Upper lobe of right lung (tissue), 1 donor: Measurements from ENCODE around the gene SFXN3. TPM values are rescaled to one million over a fixed set of nuclear protein-coding genes. Genes with fewer than 3 reads are reported as not detected.

Experiments
- ATAC-seq: fragments of 200-7000 bp; cut with Tn5 transposase; one replicate; pipeline ENCODE4 v1.9.1; 2020; ENCODE audit warnings: mild to moderate bottlenecking, moderate library complexity
- DNase-seq: peaks from one replicate; pipeline ENCODE4 v3.0.0-alpha.2; 2020
- H3K27ac ChIP-seq: fragments of 200-600 bp; one replicate; pipeline ENCODE4 v1.8.0; 2022
- H3K27me3 ChIP-seq: fragments of 200-600 bp; one replicate; pipeline ENCODE4 v1.8.0; 2022; ENCODE audit warnings: mild to moderate bottlenecking
- H3K36me3 ChIP-seq: fragments of 200-600 bp; one replicate; pipeline ENCODE4 v1.8.0; 2022
- H3K4me1 ChIP-seq: fragments of 200-600 bp; one replicate; pipeline ENCODE4 v1.8.0; 2022
- H3K4me3 ChIP-seq: fragments of 200-600 bp; one replicate; pipeline ENCODE4 v1.8.0; 2022; ENCODE audit warnings: mild to moderate bottlenecking
- H3K9me3 ChIP-seq: fragments of 200-600 bp; one replicate; pipeline ENCODE4 v1.8.0; 2022
- intact Hi-C: fragments of 100-400 bp; cut with DNase I; formaldehyde crosslinking; loops from one replicate; pipeline ENCODE4 v1.11.0; 2022
- total RNA-seq: library from RNA; stranded (reverse); fragmentation: NEBNext Ultra II Directional; extraction: Animal tissue kit (Norgen Biotek cat#: 25700); gene quantifications from one replicate; pipeline ENCODE4 v1.2.1, GENCODE V29; 2021
- TF ChIP-seq, protein P1 (sequence below): fragments of 200-600 bp; IDR thresholded peaks from one replicate; pipeline ENCODE4 v1.8.0; 2022; ENCODE audit warnings: antibody characterized with exemption
- donor health status: DM: no; HTN: yes; CAD: no; lungs with severe emphysema.

Gene SFXN3
- total RNA-seq, 1 donor from 2014 or later: 49.2 TPM

DNA sequence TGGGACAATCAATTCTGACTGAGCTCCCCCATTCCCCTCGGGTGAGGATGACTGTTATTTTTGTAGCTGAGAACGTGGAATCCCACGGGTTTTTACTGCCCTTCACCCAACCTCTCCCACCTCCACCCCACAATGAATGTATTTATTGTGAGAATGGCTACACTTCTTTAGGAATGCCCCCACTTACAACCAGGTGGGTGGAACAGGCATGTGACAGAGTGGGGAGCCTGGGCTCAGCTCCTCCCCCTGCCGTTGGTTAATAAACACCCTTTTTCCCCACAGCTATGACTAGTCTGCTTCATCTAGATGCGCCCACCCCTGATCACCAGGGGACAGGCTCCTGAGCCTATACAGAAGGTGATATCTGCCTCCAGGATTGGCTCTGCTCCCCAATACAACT is 45.7 kb upstream of the SFXN3 start:
- H3K4me1 ChIP-seq: peaks cover 21% of the 10 kb centered on the region
- no peaks in the 10 kb centered on the region for H3K27me3 ChIP-seq
- DNase-seq (no peak), ATAC-seq (no peak)
- no peak overlapping the region for H3K27ac ChIP-seq
- peaks cover 39% of the 10 kb centered on the region for H3K36me3 ChIP-seq
- intact Hi-C loops: no loop called here
- TF ChIP-seq, protein P1, sequence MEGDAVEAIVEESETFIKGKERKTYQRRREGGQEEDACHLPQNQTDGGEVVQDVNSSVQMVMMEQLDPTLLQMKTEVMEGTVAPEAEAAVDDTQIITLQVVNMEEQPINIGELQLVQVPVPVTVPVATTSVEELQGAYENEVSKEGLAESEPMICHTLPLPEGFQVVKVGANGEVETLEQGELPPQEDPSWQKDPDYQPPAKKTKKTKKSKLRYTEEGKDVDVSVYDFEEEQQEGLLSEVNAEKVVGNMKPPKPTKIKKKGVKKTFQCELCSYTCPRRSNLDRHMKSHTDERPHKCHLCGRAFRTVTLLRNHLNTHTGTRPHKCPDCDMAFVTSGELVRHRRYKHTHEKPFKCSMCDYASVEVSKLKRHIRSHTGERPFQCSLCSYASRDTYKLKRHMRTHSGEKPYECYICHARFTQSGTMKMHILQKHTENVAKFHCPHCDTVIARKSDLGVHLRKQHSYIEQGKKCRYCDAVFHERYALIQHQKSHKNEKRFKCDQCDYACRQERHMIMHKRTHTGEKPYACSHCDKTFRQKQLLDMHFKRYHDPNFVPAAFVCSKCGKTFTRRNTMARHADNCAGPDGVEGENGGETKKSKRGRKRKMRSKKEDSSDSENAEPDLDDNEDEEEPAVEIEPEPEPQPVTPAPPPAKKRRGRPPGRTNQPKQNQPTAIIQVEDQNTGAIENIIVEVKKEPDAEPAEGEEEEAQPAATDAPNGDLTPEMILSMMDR: no peak
- H3K9me3 ChIP-seq: no peaks in the 10 kb centered on the region
- no peak overlapping the region for H3K4me3 ChIP-seq

DNA sequence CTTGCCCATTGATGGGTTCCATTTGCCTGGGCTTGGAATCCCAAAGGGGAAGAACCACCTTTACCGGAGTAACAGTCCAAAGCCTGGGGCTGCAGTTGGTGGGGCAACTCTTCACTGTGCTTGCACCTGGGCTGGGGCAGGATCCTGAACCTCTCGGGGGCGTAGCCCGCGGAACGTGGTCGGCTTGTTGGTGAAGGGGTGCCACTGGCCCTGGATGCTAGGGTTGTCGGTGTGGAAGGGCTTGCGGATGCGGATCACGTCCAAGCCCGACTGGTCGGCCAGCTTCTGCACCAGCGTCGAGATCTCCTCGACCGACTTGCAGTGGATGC is 44.4 kb upstream of the SFXN3 start:
- Histone ChIP-seq H3K27ac (peak overlapping the region; percentile 71), H3K9me3 (no peaks in the 10 kb centered on the region), H3K4me3 (peak overlapping the region; percentile 76), H3K36me3 (peaks cover 40% of the 10 kb centered on the region), H3K4me1 (peaks cover 21% of the 10 kb centered on the region), H3K27me3 (no peaks in the 10 kb centered on the region)
- intact Hi-C loops: no loop called here
- TF ChIP-seq, protein P1: no peak
- ATAC-seq (no peak), DNase-seq (no peak)

DNA sequence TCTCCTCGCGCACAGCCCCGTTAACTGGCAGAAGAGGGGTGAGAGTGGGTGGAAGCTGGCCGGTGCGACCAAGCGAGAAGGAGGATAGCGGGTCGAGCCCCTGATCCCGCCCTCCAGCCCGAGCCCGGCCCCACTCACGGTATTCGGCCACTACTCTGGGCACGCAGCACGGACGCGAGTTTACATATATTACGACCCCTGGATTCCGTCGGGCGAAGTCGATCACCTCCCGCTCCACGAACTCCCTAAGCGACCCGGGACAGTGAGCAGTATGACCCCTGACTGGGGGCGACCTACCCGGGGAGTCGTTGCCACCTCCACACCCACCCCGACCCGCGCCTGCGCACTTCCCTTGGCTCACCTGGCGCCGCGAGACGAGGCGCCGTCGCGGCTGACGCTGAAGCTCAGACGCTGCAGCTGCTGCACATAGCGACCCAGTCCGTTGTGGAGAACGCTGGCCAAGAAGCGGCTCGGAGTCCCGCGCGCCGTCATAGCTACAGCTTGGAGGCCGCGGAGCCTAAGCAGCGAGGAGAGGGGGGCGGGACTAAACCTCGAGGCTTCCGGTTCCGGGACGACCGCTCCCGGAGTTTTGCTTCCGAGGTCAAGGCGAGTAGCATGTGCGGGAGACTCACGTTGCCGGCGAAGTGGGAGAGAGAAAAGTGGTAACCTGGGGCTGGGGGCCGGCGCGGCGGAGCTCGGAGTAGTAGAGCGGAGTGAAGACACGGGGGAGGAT is 43.9 kb upstream of the SFXN3 start, which contains the start of the genes MRPL43 and TWNK:
MRPL43 (minus strand) TSS at position 546 of the 733 bp plus-strand sequence; CDS start at position 492, 54 bp downstream.
TWNK (plus strand) TSS at position 592 of the 733 bp plus-strand sequence. CDS start 668 bp downstream, outside the sequence.
- TF ChIP-seq, protein P1: no peak
- Histone ChIP-seq H3K36me3 (peaks cover 40% of the 10 kb centered on the region), H3K27ac (peak within 1 kb of the TSS; percentile 71), H3K4me3 (peak within 1 kb of the TSS; percentile 76), H3K4me1 (peaks cover 21% of the 10 kb centered on the region), H3K27me3 (no peaks in the 10 kb centered on the region), H3K9me3 (no peaks in the 10 kb centered on the region)
- DNase-seq (peak; percentile 92), ATAC-seq (peak; percentile 94)
- intact Hi-C loops: no loop called here

DNA sequence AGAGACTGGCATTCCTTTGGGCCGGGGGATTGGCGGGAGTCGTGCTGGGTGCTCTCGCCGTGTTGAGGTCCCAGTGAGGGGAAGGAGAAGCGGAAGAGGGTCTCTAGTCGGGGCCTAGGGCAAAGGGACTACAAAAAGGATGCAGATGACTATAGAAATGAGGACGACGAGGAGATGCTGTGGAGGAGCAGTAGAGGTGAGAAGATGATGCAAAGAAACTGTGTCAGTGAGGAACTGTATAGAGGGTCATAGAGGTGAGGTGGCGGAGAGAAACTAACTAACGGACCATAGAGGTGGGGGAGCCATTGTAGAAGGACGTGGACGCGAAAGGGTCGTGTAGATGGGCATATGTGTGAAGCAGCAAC is 43.4 kb upstream of the SFXN3 start:
- no peak for ATAC-seq
- H3K36me3 ChIP-seq: peaks cover 40% of the 10 kb centered on the region

DNA sequence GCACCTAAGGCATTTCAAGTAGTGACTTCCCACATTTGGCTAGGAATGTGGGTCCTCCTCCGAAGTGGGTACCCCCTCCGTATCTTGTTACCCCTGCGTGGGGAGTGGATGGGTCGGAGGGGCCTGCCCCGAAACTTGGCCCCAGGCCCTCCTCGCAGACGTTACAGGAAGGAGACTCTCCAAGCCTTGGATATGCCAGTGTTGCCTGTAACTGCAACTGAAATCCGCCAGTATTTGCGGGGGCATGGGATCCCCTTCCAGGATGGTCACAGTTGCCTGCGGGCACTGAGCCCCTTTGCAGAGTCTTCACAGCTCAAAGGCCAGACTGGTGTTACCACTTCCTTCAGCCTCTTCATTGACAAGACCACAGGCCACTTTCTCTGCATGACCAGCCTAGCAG is 42.9 kb upstream of the SFXN3 start:
- H3K4me1 ChIP-seq: peaks cover 21% of the 10 kb centered on the region
- H3K9me3 ChIP-seq: no peaks in the 10 kb centered on the region
- ATAC-seq (no peak), DNase-seq (no peak)
- H3K4me3 ChIP-seq: peak overlapping the region; percentile 76
- H3K36me3 ChIP-seq: peaks cover 40% of the 10 kb centered on the region
- H3K27ac ChIP-seq: no peak overlapping the region
- H3K27me3 ChIP-seq: no peaks in the 10 kb centered on the region
- TF ChIP-seq, protein P1: no peak
- intact Hi-C loops: no loop called here

More for the DNA sequence above, 43.4 kb upstream of the SFXN3 start:
- Histone ChIP-seq H3K4me1 (peaks cover 21% of the 10 kb centered on the region), H3K27me3 (no peaks in the 10 kb centered on the region), H3K9me3 (no peaks in the 10 kb centered on the region), H3K4me3 (peak overlapping the region; percentile 76), H3K27ac (peak overlapping the region; percentile 71)
- intact Hi-C loops: no loop called here
- no peak for DNase-seq
- TF ChIP-seq, protein P1: no peak
